SK-N-SH (cell line): ENCODE results near the gene PLB1. TPM values are rescaled to one million over a fixed set of nuclear protein-coding genes. Genes with fewer than 3 reads are reported as not detected.

ENCODE experiments used
- CTCF ChIA-PET: fragments of 300-600, 350-600 bp; formaldehyde crosslinking; extraction: SDS; loops from one replicate; lab custom pipeline; 2021; lab: Yijun Ruan, JAX
- POLR2A ChIA-PET: fragments of 350-600 bp; sonication (Branson Sonifier 250); formaldehyde crosslinking; extraction: SDS; loops from one replicate; lab custom pipeline; 2020; ENCODE audit warnings: antibody characterized with exemption, inconsistent platforms; lab: Yijun Ruan, JAX
- DNase-seq: peaks from one replicate; pipeline ENCODE4 v3.0.0; 2012
- H2AFZ ChIP-seq: fragments of 200-600 bp; sonication (generic); 2 replicates; pipeline ENCODE4 v1.8.1; 2016; ENCODE audit warnings: antibody characterized with exemption, mild to moderate bottlenecking, low read depth
- H3F3A ChIP-seq: fragments of 200-600 bp; sonication (generic); replicated peaks from 2 replicates; pipeline ENCODE3; 2016; ENCODE audit warnings: antibody characterized with exemption, mild to moderate bottlenecking; ENCODE audit not compliant: insufficient read depth
- H3K27ac ChIP-seq, 2 experiments: fragments of 200-500 bp in 1 of 2; fragments of 200-600 bp in 1 of 2; sonication (Bioruptor generic) in 1 of 2; sonication (generic), shearing (Covaris generic) in 1 of 2; 2 replicates each; pipeline versions ENCODE4 v1.5.1 to v1.6.1; 2014 to 2016; ENCODE audit warnings: low read depth in 2 of 2, inconsistent platforms in 1 of 2, low read length in 1 of 2, mild to moderate bottlenecking in 1 of 2, mixed read lengths in 1 of 2
- H3K27me3 ChIP-seq: fragments of 200-600 bp; sonication (generic), shearing (Covaris generic); 2 replicates; pipeline ENCODE4 v1.6.1; 2016; ENCODE audit warnings: mixed run types; ENCODE audit not compliant: insufficient read depth
- H3K36me3 ChIP-seq, 2 experiments: fragments of 200-500 bp in 1 of 2; fragments of 200-600 bp in 1 of 2; sonication (Bioruptor generic) in 1 of 2; sonication (generic) in 1 of 2; replicated peaks in 1 of 2; 2 replicates each; pipeline versions ENCODE3 to v1.5.1; 2014 to 2016; ENCODE audit warnings: low read length in 1 of 2, mild to moderate bottlenecking in 1 of 2; ENCODE audit not compliant: insufficient read depth in 2 of 2, control insufficient read depth in 1 of 2
- H3K4me1 ChIP-seq, 2 experiments: fragments of 200-500 bp in 1 of 2; fragments of 200-600 bp in 1 of 2; sonication (Bioruptor generic) in 1 of 2; sonication (generic), shearing (Covaris generic) in 1 of 2; 2 replicates each; pipeline versions ENCODE4 v1.5.1 to v1.6.1; 2014 to 2016; ENCODE audit warnings: low read depth in 1 of 2, low read length in 1 of 2, mixed run types in 1 of 2; ENCODE audit not compliant: insufficient read depth in 2 of 2, control insufficient read depth in 1 of 2
- H3K4me2 ChIP-seq: fragments of 200-600 bp; sonication (generic), shearing (Covaris generic); 2 replicates; pipeline ENCODE4 v1.6.1; 2017; ENCODE audit warnings: mixed run types
- H3K4me3 ChIP-seq, 2 experiments: fragments of 200-500 bp in 1 of 2; fragments of 200-600 bp in 1 of 2; sonication (Bioruptor generic) in 1 of 2; sonication (generic), shearing (Covaris generic) in 1 of 2; 2 replicates each; pipeline versions ENCODE4 v1.5.1 to v1.8.1; 2014 to 2016; ENCODE audit warnings: low read depth in 2 of 2, inconsistent platforms in 1 of 2, low read length in 1 of 2, mild to moderate bottlenecking in 1 of 2, mixed read lengths in 1 of 2, moderate library complexity in 1 of 2
- H3K79me2 ChIP-seq: fragments of 200-600 bp; sonication (generic); 2 replicates; pipeline ENCODE4 v1.8.1; 2017; ENCODE audit warnings: mild to moderate bottlenecking; ENCODE audit not compliant: insufficient read depth
- H3K9ac ChIP-seq: fragments of 200-600 bp; sonication (generic); 2 replicates; pipeline ENCODE4 v1.6.1; 2017; ENCODE audit warnings: mixed run types
- H3K9me2 ChIP-seq: fragments of 200-600 bp; sonication (generic); 2 replicates; pipeline ENCODE4 v1.6.1; 2017; ENCODE audit warnings: mixed run types
- H3K9me3 ChIP-seq: fragments of 200-600 bp; sonication (generic); 2 replicates; pipeline ENCODE4 v1.6.1; 2017; ENCODE audit warnings: mixed run types, mild to moderate bottlenecking, moderate library complexity
- H4K20me1 ChIP-seq: fragments of 200-600 bp; sonication (generic); 2 replicates; pipeline ENCODE4 v1.6.1; 2017; ENCODE audit warnings: mild to moderate bottlenecking, mixed run types; ENCODE audit not compliant: insufficient read depth
- CTCF ChIP-seq: fragments of 200-600 bp; sonication (generic); IDR thresholded peaks from 2 replicates; pipeline ENCODE4 v1.6.1; 2017; ENCODE audit warnings: antibody characterized with exemption, mild to moderate bottlenecking, moderate library complexity
- EP300 ChIP-seq, 2 experiments: IDR thresholded peaks; 2 replicates each; pipeline versions ENCODE4 v1.4.0 to v1.6.1; 2012; ENCODE audit warnings: borderline replicate concordance in 1 of 2, low read depth in 1 of 2, low read length in 1 of 2
- EZH2phosphoT487 ChIP-seq: fragments of 200-600 bp; sonication (generic); IDR thresholded peaks from 2 replicates; pipeline ENCODE4 v1.6.1; 2017; ENCODE audit warnings: low read depth, mixed run types, mild to moderate bottlenecking, antibody characterized with exemption, moderate library complexity, borderline replicate concordance
- FOSL2 ChIP-seq: IDR thresholded peaks from 2 replicates; pipeline ENCODE4 v1.4.0; 2012; ENCODE audit warnings: low read depth, mild to moderate bottlenecking, moderate library complexity, borderline replicate concordance
- GATA2 ChIP-seq: sonication (generic); formaldehyde crosslinking; IDR thresholded peaks from 2 replicates; pipeline ENCODE4 v1.5.0; 2020; ENCODE audit warnings: mild to moderate bottlenecking, missing genetic modification reagents
- JUND ChIP-seq: IDR thresholded peaks from 2 replicates; pipeline ENCODE4 v1.4.0; 2012
- MEF2A ChIP-seq: IDR thresholded peaks from 2 replicates; pipeline ENCODE4 v1.4.0; 2012; ENCODE audit warnings: low read depth, borderline replicate concordance
- MXI1 ChIP-seq: IDR thresholded peaks from 2 replicates; pipeline ENCODE4 v1.6.1; 2012; ENCODE audit warnings: mild to moderate bottlenecking, low read depth, low read length, improper control_type of control experiment
- NFIC ChIP-seq: IDR thresholded peaks from 2 replicates; pipeline ENCODE4 v1.4.0; 2012; ENCODE audit warnings: borderline replicate concordance
- NRF1 ChIP-seq: IDR thresholded peaks from 2 replicates; pipeline ENCODE4 v1.6.1; 2012; ENCODE audit warnings: low read depth, mild to moderate bottlenecking, low read length
- RAD21 ChIP-seq: IDR thresholded peaks from 2 replicates; pipeline ENCODE4 v1.6.1; 2012; ENCODE audit warnings: mild to moderate bottlenecking, low read length
- RCOR1 ChIP-seq: fragments of 150-350 bp; IDR thresholded peaks from 2 replicates; pipeline ENCODE4 v1.6.1; 2017; ENCODE audit warnings: antibody characterized with exemption, low read length
- RFX5 ChIP-seq: IDR thresholded peaks from 2 replicates; pipeline ENCODE4 v1.6.1; 2012; ENCODE audit warnings: mild to moderate bottlenecking, improper control_type of control experiment, low read length
- RXRA ChIP-seq: IDR thresholded peaks from 2 replicates; pipeline ENCODE4 v1.4.0; 2012; ENCODE audit warnings: low read depth, mild to moderate bottlenecking, borderline replicate concordance
- TCF12 ChIP-seq: IDR thresholded peaks from 2 replicates; pipeline ENCODE4 v1.4.0; 2012
- USF1 ChIP-seq: IDR thresholded peaks from 2 replicates; pipeline ENCODE4 v1.4.0; 2012; ENCODE audit warnings: low read depth, borderline replicate concordance
- YY1 ChIP-seq: IDR thresholded peaks from 2 replicates; pipeline ENCODE4 v1.4.0; 2012; ENCODE audit warnings: low read depth, mild to moderate bottlenecking
- WGBS: methylation state at CpG from one replicate; pipeline ENCODE4 v1.1.6; 2017; ENCODE audit warnings: low lambda C conversion rate; 5-methylcytosine and 5-hydroxymethylcytosine counted together
- polyA plus RNA-seq, 3 experiments: library from polyadenylated mRNA; depleted of rRNA; stranded (reverse); fragments of >200 nt; gene quantifications; 2 replicates each; pipeline ENCODE4 v1.2.3, GENCODE V29; 2012
- TF ChIP-seq, protein P1 (sequence below): fragments of 150-350 bp; IDR thresholded peaks from 2 replicates; pipeline ENCODE4 v1.6.1; 2016; ENCODE audit warnings: mild to moderate bottlenecking, low read depth, low read length
- TF ChIP-seq, protein P2 (sequence below): IDR thresholded peaks from 2 replicates; pipeline ENCODE4 v1.4.0; 2012; ENCODE audit warnings: low read depth, borderline replicate concordance

Gene PLB1
- polyA plus RNA-seq, 1 of the 3 experiments (the other 2 are of a cell fraction): 0.10 TPM

GRCh38 chr2:28512607-28512965 is 16.7 kb downstream of the PLB1 start:
- WGBS: 3% methylated on average over 1 of the region's 1 CpG
- Histone ChIP-seq H4K20me1 (no peaks in the 10 kb centered on the region), H3K9me2 (no peaks in the 10 kb centered on the region), H3K4me2 (no peak overlapping the region), H3K79me2 (no peaks in the 10 kb centered on the region), H3K9me3 (no peaks in the 10 kb centered on the region), H3K36me3 (no peaks in the 10 kb centered on the region), H3K27me3 (peaks cover 27% of the 10 kb centered on the region; the same call in 1 of the 2 replicates), H2AFZ (no peak overlapping the region), H3K4me3 (no peak overlapping the region; a peak in 1 of 4 replicates), H3F3A (no peaks in the 10 kb centered on the region), H3K27ac (peak overlapping the region in 1 of 2 experiments; percentile 85; a peak in 2 of 4 replicates), H3K4me1 (peaks cover 0 to 13% of the 10 kb centered on the region in 2 experiments; a peak in 2 of 4 replicates), H3K9ac (no peak overlapping the region)
- no peak for TF ChIP-seq MXI1
- POLR2A ChIA-PET: interaction anchor here (0.7 kb wide), 1 partner anchor 122 kb away, joined by 5 read pairs; no protein-coding TSS in a partner anchor
- CTCF ChIA-PET: interaction anchor here (1.0 to 1.2 kb wide), 2 partner anchors 13 to 15 kb away, joined by 3 read pairs; no protein-coding TSS in a partner anchor
- DNase-seq: no peak

GRCh38 chr2:28513097-28513496 is 17.2 kb downstream of the PLB1 start:
- WGBS: 5% methylated on average over 1 of the region's 1 CpG
- peaks cover 27% of the 10 kb centered on the region; the same call in 1 of the 2 replicates for H3K27me3 ChIP-seq
- no peaks in the 10 kb centered on the region for H4K20me1 ChIP-seq
- no peaks in the 10 kb centered on the region for H3K36me3 ChIP-seq
- ChIA-PET CTCF (no interaction called here), POLR2A (no interaction called here)
- H3K4me2 ChIP-seq: no peak overlapping the region
- no peaks in the 10 kb centered on the region for H3K9me3 ChIP-seq
- TF ChIP-seq TCF12: peak; percentile 37
- no peak for TF ChIP-seq MEF2A
- TF ChIP-seq USF1: no peak
- TF ChIP-seq YY1: no peak
- TF ChIP-seq, protein P1, sequence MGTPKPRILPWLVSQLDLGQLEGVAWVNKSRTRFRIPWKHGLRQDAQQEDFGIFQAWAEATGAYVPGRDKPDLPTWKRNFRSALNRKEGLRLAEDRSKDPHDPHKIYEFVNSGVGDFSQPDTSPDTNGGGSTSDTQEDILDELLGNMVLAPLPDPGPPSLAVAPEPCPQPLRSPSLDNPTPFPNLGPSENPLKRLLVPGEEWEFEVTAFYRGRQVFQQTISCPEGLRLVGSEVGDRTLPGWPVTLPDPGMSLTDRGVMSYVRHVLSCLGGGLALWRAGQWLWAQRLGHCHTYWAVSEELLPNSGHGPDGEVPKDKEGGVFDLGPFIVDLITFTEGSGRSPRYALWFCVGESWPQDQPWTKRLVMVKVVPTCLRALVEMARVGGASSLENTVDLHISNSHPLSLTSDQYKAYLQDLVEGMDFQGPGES: no peak
- no peak for TF ChIP-seq RXRA
- peak; percentile 72 for TF ChIP-seq RCOR1
- TF ChIP-seq EZH2phosphoT487: no peak
- peak; percentile 62; the same call in 1 of the 2 replicates for TF ChIP-seq MXI1
- no peak for TF ChIP-seq FOSL2
- TF ChIP-seq NRF1: no peak
- TF ChIP-seq, protein P2, sequence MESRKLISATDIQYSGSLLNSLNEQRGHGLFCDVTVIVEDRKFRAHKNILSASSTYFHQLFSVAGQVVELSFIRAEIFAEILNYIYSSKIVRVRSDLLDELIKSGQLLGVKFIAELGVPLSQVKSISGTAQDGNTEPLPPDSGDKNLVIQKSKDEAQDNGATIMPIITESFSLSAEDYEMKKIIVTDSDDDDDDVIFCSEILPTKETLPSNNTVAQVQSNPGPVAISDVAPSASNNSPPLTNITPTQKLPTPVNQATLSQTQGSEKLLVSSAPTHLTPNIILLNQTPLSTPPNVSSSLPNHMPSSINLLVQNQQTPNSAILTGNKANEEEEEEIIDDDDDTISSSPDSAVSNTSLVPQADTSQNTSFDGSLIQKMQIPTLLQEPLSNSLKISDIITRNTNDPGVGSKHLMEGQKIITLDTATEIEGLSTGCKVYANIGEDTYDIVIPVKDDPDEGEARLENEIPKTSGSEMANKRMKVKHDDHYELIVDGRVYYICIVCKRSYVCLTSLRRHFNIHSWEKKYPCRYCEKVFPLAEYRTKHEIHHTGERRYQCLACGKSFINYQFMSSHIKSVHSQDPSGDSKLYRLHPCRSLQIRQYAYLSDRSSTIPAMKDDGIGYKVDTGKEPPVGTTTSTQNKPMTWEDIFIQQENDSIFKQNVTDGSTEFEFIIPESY: no peak
- TF ChIP-seq EP300 (IDR thresholded peaks at IDR 0.05; ENCODE audit: borderline replicate concordance in 1 of 2, low read depth in 1 of 2, low read length in 1 of 2): peak in 1 of 2 experiments; percentile 82; a peak in 1 of 4 replicates
- TF ChIP-seq CTCF: no peak
- no peak for TF ChIP-seq JUND
- peak; percentile 62; the same call in 1 of the 2 replicates for TF ChIP-seq RFX5
- peak; percentile 16 for TF ChIP-seq RAD21
- no peak for TF ChIP-seq NFIC
- peak; percentile 91 for TF ChIP-seq GATA2 (CRISPR knock-in tag)
- no peak overlapping the region for H3K4me3 ChIP-seq
- peak; percentile 59 for DNase-seq
- H3F3A ChIP-seq: no peaks in the 10 kb centered on the region
- no peaks in the 10 kb centered on the region for H3K9me2 ChIP-seq
- peaks cover 0 to 13% of the 10 kb centered on the region in 2 experiments; a peak in 2 of 4 replicates for H3K4me1 ChIP-seq
- H3K79me2 ChIP-seq: no peaks in the 10 kb centered on the region
- H2AFZ ChIP-seq: no peak overlapping the region
- no peak overlapping the region for H3K9ac ChIP-seq
- H3K27ac ChIP-seq: peak overlapping the region in 1 of 2 experiments; percentile 85; a peak in 2 of 4 replicates
